Adipocyte (in vitro differentiated cells): ENCODE results near the gene ATF7IP.

Experiments
- DNase-seq: peaks from one replicate; pipeline ENCODE4 v3.0.0-alpha.2; 2015; ENCODE audit warnings: low read depth
- H3K27me3 ChIP-seq: replicated peaks from 2 replicates; pipeline ENCODE4 v1.7.0; 2013; ENCODE audit warnings: mild to moderate bottlenecking, low read length, moderate library complexity; ENCODE audit not compliant: control insufficient read depth, insufficient read depth
- H3K36me3 ChIP-seq: 2 replicates; pipeline ENCODE4 v1.7.0; 2013; ENCODE audit warnings: low read length, mild to moderate bottlenecking, moderate library complexity; ENCODE audit not compliant: control insufficient read depth, insufficient read depth, severe bottlenecking
- H3K4me1 ChIP-seq: 2 replicates; pipeline ENCODE4 v1.7.0; 2013; ENCODE audit warnings: mild to moderate bottlenecking, low read length, moderate library complexity; ENCODE audit not compliant: control insufficient read depth, insufficient read depth
- H3K4me3 ChIP-seq: 2 replicates; pipeline ENCODE4 v1.7.0; 2013; ENCODE audit warnings: mild to moderate bottlenecking, low read length, moderate library complexity
- H3K9ac ChIP-seq: 2 replicates; pipeline ENCODE4 v1.7.0; 2013; ENCODE audit warnings: mild to moderate bottlenecking, low read length, moderate library complexity
- H3K9me3 ChIP-seq: 2 replicates; pipeline ENCODE4 v1.7.0; 2013; ENCODE audit warnings: mild to moderate bottlenecking, low read length, moderate library complexity; ENCODE audit not compliant: control insufficient read depth

ATF7IP gene

DNA sequence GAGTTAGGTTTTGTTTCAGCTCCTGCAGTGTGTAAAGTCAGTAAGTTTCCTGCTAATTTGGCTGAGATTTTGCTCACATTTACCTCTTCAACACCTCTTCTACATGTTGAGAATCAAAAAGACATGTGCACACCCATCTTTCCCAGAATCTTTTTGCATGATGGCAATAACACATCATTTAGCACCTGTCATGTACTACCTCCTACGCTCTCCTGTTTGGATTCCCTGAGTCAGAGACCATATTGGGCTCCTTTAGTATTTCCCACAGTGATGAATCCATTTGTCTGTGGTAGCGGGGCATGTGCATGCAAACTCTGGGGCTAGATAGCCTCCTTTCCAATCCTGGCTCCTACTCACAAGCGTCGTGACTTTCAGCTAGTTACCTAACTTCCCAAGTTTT, 182.1 kb downstream of the ATF7IP start:
- H3K4me1 ChIP-seq: no peaks in the 10 kb centered on the region
- no peak for DNase-seq
- no peaks in the 10 kb centered on the region for H3K9me3 ChIP-seq
- no peak overlapping the region for H3K9ac ChIP-seq
- no peaks in the 10 kb centered on the region for H3K27me3 ChIP-seq
- no peak overlapping the region for H3K4me3 ChIP-seq
- no peaks in the 10 kb centered on the region for H3K36me3 ChIP-seq

DNA sequence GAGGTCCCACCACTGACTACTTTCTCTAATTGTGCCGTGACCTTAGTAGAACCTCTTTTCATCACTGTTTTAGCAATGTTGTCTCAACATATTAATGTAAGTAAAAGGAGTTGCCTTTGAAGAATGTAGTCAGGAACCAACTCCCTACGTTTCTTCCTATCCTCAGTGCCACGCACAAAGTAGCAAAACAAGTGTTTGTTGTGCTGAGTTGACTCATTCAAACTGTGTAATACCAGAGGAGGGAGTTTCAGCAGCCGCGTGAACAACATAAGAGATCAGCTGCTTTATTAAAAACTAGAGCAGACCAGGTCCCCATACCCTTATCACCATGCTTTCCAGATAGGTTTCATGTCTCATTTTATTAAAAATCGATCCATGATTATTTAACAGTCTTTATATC, 183.1 kb downstream of the ATF7IP start:
- peaks cover 2% of the 10 kb centered on the region for H3K4me1 ChIP-seq
- no peak overlapping the region for H3K4me3 ChIP-seq
- no peaks in the 10 kb centered on the region for H3K9me3 ChIP-seq
- no peaks in the 10 kb centered on the region for H3K36me3 ChIP-seq
- no peak overlapping the region for H3K9ac ChIP-seq
- no peak for DNase-seq
- H3K27me3 ChIP-seq: no peaks in the 10 kb centered on the region
